ENCODE results near the gene CD86. TPM values are rescaled to one million over a fixed set of nuclear protein-coding genes. Genes with fewer than 3 reads are reported as not detected.

Gene CD86
- polyA plus RNA-seq, 3 donors = 0.53 to 3.4 (median 2.4) TPM

DNA sequence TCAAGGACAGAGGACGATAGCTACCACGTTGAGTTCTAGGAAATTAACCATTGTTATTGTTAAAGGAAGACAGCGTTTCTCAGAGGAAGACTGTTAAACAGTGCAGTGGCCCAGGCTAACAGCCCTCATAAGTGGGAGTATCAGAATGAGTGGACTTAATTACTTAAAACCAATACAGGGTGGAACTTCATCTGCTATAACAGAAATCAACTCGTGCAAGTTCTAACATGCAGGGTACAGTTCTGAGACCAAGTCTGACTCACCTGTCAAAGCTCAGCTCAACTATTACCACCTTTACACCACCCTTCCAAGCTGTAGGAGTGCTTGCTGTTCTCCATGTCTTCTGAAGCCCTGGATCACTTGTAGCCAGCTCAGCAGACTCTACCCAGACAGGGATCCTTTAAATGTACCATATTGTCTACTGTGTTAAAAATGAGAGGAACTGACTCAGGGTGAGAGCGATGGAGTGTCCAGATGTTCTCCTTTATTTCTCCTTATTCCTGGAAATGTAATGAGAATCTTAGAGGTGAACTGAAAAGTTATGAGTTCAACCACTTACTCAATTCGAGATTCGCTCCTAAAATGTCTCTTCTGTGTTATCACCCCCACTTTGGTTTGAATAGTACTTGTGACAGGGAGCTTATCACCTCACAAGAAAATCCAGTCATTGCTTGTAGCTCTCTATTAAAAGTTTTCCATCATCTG, 26.5 kb downstream of the CD86 start:
- WGBS, 3 donors = 62 to 64% (median 63%) methylated on average over 7 of the region's 7 CpGs
- no peak overlapping the region for H3K27ac ChIP-seq (ENCODE audit: low read depth, low read length)

DNA sequence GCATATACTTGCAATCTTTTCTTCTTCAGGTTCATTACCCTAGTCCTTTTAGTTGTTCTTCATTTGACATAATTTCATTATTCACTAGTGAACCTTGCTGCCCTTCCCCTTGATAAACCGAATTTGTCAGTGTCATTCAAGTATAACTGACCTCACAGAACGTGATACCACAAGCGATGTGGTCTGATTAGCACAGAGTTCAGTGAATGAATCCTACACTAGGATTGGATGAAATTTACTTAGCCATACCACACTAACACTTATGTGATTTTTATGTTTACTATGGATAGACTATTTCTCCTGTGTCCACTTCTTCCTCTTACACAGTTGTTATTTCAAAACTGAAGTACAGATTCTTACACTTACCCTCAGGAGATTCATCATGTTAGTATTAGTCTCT, 27.2 kb downstream of the CD86 start:
- H3K27ac ChIP-seq (ENCODE audit: low read depth, low read length) = no peak overlapping the region
- 69% methylated on average over 3 of the region's 3 CpGs for WGBS, 3 donors

DNA sequence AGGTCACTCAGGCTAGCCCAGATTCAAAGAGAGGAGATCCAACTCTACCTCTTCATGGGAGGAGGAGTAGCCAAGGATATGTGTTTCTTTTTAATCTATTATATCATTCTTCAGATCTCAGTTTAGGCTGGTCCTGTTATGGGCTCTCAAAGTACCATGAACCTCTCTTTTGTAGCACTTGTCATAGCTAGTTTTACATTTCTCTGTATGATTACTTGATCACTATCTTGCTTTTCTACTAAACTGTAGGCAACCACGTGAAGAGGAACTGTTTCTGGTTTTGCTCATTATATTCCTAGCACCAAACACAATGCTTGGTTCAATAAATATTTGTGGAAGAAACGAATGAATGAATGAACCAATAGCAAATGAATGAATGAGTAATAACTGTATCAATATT, 29.6 kb downstream of the CD86 start:
- no peak overlapping the region for H3K27ac ChIP-seq (ENCODE audit: low read depth, low read length)
- 55 to 73% (median 61%) methylated on average over 2 of the region's 2 CpGs for WGBS, 3 donors

DNA sequence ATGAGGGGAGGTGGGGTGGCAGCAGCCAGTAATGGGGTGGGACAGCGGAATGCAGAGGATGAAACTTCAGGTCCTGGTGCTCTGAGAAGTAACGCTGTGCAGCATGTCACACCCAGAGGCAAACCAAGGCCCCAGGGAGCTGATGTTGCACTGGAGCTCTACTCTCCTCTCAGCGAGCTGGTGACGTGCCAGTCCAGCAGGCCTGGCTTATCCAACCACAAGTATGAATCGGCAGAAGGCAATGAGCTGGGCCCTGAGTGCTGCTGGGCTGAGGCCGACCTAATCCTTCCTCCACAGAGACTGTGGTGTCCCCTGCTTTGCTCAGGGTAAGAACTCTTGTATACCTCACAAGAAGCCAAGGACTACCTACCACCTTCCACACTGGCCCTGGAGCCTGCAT, 30.5 kb downstream of the CD86 start:
- no peak overlapping the region for H3K27ac ChIP-seq (ENCODE audit: low read depth, low read length)
- WGBS, 3 donors = 64 to 87% (median 82%) methylated on average over 6 of the region's 6 CpGs

DNA sequence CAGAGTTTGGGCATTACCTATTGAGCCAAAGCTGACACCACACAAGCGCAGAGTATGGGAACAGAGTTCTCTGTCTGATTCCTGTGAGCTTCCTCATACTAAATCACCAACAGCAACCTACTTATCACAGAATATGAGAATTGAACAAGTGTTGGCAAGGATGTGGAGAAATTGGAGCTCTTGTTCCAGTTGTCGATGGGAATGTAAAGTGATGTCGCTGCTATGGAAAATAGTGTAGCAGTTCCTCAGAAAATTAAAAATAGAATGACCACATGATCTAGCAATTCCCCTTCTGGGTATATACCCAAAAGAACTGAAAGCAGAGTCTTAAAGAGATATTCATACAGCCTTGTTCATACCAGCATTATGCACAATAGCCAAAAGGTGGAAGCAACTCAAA, 33.4 kb downstream of the CD86 start:
- 71 to 86% (median 76%) methylated on average over 3 of the region's 3 CpGs for WGBS, 3 donors
- H3K27ac ChIP-seq (ENCODE audit: low read depth, low read length) = no peak overlapping the region

DNA sequence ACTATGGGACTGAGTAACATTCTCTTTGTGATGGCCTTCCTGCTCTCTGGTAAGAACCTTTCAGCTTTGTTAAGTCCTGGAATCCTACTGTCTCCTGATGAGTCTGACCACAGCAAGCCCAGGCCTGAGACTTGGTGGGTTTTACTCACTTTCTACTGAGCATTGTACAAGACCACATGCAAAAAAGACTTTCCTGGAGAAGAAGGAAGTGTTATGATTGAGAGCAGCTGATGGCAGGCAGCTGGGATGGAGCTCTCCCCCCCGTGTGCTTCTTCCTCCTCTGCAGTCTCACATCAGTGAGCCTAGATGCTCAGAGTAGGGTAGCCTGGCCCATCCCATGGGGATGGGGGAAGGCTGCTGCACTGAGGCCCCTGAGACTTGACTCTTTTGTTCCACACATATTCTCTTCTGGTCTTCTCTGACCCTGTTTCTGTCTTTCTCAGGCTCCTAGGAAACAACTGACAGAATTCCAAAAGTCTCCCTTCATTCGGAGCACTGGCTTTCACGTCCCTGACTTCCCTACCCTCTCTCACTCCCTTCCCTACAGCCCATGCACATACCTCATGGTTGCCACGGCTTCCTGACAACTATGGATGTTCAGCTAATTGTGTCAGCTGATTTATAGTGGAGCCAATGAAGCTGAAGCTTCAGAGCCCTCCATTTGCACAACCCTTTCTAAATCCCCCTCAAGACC, 36.6 kb downstream of the CD86 start:
- H3K27ac ChIP-seq (ENCODE audit: low read depth, low read length) = no peak overlapping the region

DNA sequence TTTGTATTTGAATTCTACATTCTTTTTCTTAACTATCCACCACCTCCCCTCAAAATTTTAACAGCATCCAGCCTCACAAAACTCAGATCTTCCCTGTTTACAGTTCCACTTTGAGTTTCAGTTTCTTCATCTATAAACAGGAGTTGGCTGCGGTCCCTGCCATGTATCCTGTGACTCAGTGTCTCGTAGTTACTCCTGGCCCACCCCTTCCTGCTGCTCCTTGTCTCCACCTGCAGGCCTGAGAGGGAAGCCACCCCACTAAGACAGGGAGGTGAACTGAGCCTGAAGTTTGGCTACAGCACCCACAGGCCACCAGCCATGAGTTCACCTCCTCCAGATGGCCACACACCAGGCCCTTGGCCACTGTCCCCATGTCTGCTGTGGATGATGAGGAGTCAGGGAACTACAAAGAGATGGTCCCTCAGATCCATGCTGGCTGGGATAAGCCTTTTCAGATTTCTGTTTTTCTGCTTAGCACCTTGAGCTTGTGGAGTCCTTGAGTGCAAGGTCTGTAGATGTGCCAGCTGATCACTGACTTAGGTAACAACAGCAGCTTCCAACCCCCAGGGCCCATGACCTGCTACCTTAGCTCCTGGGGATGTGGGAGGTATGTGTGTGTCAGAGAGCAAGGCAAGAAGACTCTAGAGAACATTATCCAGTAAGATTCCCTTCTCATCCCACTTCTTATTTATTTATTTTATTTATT, 37.5 kb downstream of the CD86 start:
- 40 to 66% (median 50%) methylated on average over 2 of the region's 2 CpGs for WGBS, 3 donors
- no peak overlapping the region for H3K27ac ChIP-seq (ENCODE audit: low read depth, low read length)

More for the DNA sequence above, 36.6 kb downstream of the CD86 start:
- WGBS, 3 donors = 49 to 79% (median 56%) methylated on average over 4 of the region's 4 CpGs

DNA sequence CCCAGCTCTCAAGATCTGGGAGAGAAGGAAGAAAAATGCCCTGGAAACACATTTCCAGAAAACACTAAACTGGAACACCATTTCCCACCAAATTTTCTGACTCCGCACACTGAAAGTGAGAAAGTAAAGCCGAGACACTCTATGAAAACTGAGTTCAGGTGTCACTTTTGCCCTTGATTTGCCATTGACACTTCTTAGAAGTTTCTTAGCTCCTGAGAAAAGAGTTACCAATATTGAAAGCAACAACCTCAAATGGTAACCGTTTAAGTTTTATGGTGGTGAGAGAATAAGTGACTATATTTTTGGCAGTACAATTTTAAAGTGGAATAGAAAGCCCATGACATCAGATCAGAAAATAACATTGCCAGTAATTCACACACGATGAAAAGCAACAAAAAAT, 39.0 kb downstream of the CD86 start:
- 82 to 89% (median 84%) methylated on average over 4 of the region's 4 CpGs for WGBS, 3 donors
- no peak overlapping the region for H3K27ac ChIP-seq (ENCODE audit: low read depth, low read length)

DNA sequence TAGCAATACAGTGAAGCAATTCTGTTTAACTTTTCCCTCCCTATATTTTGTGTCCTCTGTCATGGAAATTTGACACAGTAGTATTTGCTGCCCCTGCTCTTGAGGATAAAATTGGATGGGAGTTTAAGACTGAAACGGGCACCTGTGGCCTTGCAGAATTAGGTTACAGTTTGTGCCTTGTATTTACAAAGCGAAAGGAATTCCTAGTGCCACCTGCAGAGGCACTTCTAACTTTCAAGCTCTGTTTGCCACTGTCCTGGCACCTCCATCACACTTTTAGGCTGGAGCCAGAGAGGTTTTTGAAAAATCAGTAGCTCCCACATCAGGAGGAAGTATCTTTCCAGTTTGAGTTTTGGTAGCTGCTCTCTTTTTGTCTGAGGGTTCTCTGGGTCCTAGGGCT, 39.5 kb downstream of the CD86 start:
- 43 to 86% (median 71%) methylated on average over 2 of the region's 2 CpGs for WGBS, 3 donors
- no peak overlapping the region for H3K27ac ChIP-seq (ENCODE audit: low read depth, low read length)

DNA sequence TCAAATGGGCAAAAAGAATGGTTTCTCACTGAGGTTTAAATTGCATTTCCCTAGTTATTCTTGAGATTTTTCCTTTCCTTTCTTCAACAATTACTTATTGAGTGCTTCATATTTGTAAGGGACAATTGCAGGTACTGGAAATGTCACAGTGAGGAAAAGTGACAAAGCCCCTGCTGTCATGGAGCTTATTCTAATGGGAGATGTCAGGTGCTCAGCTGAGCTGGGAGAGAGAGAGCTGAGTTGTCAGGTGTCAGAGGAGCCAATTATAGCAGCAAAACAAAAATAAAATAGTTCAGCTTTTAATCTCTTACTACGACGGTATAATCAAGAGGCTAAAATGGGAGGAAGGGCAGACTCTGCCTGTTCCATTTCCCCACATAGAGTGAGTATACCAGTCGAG, 42.0 kb downstream of the CD86 start:
- WGBS, 3 donors = 55 to 67% (median 60%) methylated on average over 3 of the region's 3 CpGs

DNA sequence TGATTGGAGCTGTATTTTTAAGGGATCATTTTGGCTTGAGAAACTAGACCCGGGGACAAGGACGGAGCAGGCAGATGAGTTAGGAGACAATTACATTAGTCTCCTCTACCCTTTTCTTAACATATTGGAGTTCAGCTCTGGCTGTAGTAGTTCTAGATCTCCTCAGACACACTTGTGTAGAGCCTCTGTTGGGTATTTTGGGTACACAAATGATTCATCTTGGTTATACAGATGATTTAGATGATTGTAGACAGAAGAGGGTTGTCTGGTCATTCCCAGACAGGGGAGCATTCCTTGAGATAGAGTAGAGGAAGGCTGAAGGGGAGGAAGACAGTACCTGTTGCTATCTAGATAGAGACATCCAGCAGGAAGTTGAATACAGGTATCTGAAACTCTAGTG, 43.4 kb downstream of the CD86 start:
- WGBS, 3 donors = 90 to 94% (median 93%) methylated on average over 2 of the region's 2 CpGs

More for the DNA sequence above, 42.0 kb downstream of the CD86 start:
- H3K27ac ChIP-seq (ENCODE audit: low read depth, low read length) = no peak overlapping the region

DNA sequence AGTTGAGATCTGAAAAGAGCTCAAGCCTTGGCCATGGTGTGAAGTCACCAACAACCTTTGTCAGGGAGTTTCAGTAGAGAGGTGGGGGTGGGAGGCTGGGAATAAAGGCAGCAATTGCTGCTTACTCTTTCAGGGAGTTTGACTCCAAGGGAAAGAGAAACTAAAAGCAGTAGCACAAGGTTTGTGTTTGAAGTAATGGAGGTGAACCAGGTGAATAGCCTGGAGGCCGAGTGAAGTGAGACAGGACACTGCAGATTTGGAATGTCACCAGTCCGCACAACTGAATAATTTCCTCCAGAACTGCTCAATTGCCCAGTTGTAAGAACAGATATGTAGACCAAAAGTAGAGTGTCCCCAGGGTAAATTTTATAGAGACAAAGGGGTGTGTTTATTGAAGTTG, 44.1 kb downstream of the CD86 start:
- WGBS, 3 donors = 85 to 90% (median 88%) methylated on average over 2 of the region's 2 CpGs
- H3K27ac ChIP-seq (ENCODE audit: low read depth, low read length) = no peak overlapping the region

More for the DNA sequence above, 43.4 kb downstream of the CD86 start:
- H3K27ac ChIP-seq (ENCODE audit: low read depth, low read length) = no peak overlapping the region

DNA sequence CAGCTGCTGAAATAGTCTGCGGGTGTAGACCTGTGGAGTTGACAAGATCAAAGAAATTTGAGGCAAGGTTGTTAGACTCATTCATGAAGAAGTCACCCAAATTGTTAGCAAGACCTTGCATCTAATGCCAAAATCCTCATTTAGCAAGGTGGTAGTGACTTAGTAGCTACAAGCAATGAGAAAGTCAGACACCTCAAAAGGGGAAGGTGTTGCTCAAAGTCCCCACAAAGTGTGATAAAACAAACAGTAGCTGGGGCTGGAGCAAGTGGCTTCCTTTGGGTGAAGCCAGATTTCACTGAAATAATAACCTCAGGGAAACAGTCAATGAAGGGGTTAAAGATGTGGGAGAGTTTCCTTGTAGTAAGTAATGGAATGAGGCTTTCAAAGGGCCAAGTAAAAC, 44.9 kb downstream of the CD86 start:
- WGBS, 3 donors = 50 to 89% (median 72%) methylated on average over 1 of the region's 1 CpG
- H3K27ac ChIP-seq (ENCODE audit: low read depth, low read length) = no peak overlapping the region

DNA sequence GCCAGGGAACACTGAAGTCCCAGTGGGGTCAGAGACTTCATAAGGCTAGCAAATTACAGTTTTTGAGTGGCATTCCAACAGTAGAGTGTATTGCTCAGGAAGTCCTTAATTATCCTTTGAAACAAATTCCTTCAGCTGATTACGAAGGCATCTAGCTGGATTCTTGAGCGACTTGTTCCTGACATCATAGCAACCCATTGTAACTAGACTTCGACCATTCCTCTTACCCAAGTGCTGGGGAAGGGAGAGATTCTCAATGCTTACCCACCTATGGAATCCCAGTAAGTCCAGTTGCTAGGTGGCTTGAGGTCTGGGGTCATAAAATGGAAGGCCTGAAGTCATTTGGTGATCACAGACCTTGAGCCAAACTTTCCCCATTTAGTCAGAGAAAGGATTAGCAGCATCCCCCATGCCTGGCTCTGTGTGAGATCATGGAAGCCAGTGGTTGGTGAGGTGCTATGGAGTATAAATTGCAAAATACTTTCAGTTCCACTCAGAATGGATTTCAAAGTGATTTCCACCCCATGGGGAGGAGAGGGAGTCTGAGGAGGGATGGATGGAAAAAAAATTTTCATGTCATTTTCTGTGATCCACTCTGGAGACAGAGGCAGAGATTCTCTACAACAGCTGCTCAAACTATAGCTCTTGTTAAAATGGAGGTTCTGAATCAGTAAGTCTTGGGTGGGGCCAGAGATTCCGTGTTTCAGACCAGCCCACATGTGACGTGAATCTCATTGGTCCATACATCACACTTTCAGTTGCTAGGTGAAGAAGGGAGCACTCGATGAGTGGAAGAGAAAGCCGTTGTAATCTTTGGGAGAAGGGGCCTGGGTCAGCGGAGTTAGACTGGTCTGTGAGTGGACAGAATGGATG, 45.7 kb downstream of the CD86 start:
- H3K27ac ChIP-seq (ENCODE audit: low read depth, low read length) = no peak overlapping the region
- WGBS, 3 donors = 42 to 48% (median 45%) methylated on average over 8 of the region's 8 CpGs

DNA sequence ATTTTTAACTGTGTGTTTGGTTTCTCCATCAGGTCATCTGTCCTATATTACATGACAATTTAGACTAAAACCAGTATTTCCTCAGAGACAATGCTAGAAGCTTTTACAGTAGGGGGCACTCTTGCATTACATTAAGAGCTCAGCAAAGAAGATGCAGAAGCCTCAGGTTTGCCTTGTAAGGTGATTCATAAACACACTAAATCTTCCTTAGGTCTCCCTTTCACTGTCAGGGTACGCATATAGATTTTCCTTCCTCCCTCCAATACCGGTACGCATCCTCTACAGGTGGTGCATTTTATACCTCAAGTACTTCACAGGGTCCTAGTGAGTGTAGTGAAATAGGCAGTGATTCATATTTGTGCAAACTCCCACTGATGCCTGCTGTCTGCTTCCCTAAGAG, 46.5 kb downstream of the CD86 start:
- 11 to 32% (median 23%) methylated on average over 3 of the region's 3 CpGs for WGBS, 3 donors
- H3K27ac ChIP-seq (ENCODE audit: low read depth, low read length) = no peak overlapping the region

DNA sequence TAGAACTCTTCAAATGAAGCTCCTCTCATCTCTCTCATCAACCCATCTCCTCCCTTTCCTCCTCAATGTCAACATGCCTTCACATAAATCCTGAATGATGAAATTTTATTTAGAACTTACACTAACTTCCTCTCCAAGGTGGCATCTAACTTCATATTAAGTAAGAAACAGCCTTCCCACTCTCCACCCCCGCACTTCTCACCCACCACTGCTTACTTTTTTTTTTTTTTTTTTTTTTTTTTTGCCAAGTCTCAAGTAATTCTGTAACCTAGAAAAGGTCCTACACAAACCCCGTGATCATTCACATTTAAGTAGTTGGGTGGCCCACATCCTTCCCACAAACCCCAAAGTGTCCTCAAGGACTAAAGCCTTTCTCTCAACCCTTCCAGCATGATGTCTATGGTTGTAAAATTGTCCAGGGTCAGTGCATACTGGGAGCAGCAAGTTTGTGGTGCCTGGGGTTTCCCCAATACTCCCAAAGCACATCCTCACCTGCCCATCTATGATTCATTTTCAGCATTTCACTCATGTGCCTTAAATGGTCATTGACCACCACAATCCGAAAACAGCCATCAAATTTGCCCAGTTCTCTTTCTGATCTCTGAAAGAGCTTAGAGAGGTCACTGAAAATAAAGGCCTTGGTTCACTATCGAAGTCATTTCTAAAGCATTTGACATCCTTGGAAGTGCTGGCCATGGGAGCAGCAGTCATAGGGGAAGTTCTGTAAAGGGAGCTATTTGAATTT, 47.2 kb downstream of the CD86 start:
- WGBS, 3 donors = 71 to 85% (median 74%) methylated on average over 4 of the region's 4 CpGs
- no peak overlapping the region for H3K27ac ChIP-seq (ENCODE audit: low read depth, low read length)

DNA sequence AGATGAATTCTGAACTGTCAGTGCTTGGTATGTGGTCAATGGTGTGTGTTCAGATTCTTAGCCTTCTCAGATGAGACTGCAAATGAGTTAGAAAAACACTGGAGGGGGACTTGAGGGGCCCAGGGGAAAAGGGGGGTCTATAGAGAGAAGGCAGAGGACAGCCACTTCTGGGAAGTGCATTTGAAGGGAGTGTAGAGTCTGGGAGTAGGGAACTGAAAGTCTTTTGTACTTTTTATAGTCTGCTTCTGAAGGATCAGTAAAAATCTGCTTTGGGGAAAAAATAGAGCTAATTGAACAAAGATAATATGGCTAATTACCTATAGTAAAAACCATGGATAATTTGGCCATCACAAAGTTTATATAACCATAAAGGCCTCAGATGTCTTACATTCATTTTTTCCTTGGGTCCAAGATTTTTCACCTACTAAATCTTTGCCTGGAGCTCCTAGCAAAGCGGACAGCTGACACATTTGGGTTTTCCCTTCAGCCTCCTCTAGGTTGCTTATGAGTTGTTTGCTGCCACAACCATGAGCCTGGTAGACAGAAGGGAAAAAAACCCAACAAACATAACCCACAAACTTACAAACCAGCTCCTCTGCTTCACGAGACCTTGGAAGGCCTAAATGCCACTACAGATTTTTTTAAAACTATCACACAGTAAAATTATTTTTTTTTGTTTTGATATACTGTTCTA, 48.8 kb downstream of the CD86 start:
- WGBS, 3 donors = 82 to 92% (median 87%) methylated on average over 2 of the region's 2 CpGs
- H3K27ac ChIP-seq (ENCODE audit: low read depth, low read length) = no peak overlapping the region

Measured in adipose tissue (tissue), 3 donors.